DLD1 (cell line): ENCODE data around the gene ZBTB7C.

Experiments
- in situ Hi-C: cut with HindIII; loops from 2 replicates; pipeline ENCODE4 v1.10.0; 2017; ENCODE audit warnings: low sequenced_read_pairs

ZBTB7C gene

GRCh38 chr18:47993409-47993808, 415.8 kb downstream of the ZBTB7C start:
- in situ Hi-C loops: no loop called here

DNA sequence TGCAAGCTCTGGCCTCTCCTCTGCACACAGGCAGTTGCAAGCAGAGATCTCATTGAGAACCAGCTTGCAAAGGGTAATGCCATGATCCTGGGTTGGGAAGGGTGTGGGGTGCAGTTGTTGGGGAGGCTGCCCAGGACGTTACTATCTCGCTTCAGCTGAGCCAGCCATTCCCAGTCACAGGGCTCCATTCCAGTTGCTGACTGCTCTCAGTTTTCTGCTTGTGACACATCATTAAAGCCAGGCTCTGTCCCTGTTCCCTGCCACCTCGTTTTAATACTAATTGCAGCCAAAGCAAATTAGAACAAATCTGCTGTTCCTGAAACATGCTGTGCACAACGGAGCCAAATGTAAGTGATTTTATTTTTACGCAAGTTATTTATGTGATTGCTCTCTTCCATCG, 416.2 kb downstream of the ZBTB7C start:
- in situ Hi-C loops: no loop called here

GRCh38 chr18:47992266-47992665, 416.9 kb downstream of the ZBTB7C start:
- in situ Hi-C loops: no loop called here

GRCh38 chr18:47990981-47991380, 418.2 kb downstream of the ZBTB7C start:
- in situ Hi-C loops: no loop called here

DNA sequence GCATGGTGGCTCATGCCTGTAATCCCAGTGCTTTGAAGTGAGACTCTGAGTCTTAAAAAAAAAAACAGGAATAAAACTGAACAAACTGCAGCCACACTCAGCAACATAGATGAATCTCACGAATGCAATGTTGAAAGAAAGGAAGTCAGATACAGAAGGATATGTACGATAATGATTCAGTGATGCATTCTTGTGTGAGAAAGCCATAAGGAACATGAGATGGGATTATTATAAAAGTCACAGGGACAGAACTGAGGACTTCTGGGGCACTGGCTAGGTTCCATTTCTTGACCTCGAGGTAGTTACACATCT, 421.8 kb downstream of the ZBTB7C start:
- in situ Hi-C loops: no loop called here

GRCh38 chr18:47986620-47987387, 422.4 kb downstream of the ZBTB7C start:
- in situ Hi-C loops: no loop called here

- in situ Hi-C loops: no loop called here
These were observed 423.3 kb downstream of the ZBTB7C start for GRCh38 chr18:47985866-47986265.

DNA sequence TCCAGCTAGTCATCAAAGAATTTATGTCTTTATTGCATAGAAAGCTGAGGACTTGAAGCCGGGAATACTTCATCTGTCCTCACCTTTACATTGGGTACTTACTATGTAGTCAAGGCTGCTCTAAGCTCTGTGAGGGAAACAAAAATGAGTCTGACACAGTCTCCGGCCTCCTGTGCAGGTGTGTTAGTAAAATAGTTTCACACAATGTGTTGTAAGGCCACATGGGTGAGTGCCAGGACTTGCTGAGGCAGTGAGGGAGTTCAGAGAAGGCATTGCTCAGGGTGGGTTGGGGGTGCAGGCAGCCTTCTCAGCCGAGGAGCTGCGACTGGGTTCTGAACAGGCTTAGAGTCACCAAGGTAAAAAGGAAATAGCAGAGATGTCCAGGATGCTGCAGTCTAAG, 424.2 kb downstream of the ZBTB7C start:
- in situ Hi-C loops: no loop called here

DNA sequence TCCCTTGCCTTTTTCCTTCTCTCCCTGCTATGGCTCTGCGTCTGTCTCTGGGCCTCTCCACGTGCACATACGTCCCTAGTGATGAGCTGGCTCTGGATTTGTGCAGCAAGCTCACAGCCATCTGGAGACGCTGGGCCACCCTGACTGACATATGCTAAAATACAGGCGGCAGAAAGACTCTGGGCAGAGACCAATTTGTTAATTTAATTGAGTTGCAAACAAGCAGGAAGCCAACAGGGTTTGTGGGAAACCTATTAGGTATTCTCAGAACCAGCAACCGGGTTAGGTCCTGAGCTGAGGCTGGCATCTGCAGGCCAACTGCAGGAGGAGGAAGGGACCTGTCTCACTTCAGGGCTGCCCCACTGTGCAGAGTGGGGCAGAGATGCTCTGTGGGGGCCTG, 425.2 kb downstream of the ZBTB7C start:
- in situ Hi-C loops: no loop called here

- in situ Hi-C loops: no loop called here
These were observed 426.1 kb downstream of the ZBTB7C start for GRCh38 chr18:47983055-47983454.

DNA sequence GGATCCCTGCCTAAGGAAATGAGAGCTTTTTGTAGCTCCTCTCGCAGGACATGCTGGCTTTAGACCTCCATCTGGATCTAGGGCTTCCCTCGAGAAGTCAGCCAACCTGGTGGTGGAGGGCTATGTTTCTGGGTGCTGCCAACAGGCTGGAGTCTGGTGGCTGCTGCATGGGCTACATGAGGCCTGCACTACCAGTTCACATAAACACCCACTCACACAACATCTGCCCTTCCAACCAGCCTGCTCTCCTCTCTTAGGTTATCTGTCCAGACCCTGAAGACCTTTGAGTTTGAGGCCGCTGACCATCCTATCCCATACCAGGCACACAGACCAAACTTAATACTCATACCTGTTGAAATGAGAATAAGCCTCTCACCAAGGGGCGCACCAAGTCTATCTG, 427.4 kb downstream of the ZBTB7C start:
- in situ Hi-C loops: no loop called here

DNA sequence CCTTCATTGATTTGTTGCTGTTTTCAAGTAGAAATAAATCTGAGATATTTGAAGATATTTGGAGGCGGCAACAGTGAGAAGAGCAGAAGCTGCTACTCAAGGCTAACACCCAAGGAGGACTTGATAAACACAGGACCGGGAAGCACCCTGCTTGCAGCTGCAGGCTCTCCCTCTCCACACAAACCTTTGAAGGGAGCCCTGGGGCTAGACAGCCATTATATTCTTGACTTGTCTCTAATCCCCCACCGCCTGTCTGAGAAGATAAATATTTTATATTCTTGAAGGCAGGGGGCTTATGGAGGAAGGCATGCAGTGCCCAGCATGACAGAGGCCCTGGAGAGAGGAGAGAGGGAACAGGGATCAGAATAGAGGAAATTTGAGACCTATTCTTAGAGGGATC, 427.9 kb downstream of the ZBTB7C start:
- in situ Hi-C loops: no loop called here

DNA sequence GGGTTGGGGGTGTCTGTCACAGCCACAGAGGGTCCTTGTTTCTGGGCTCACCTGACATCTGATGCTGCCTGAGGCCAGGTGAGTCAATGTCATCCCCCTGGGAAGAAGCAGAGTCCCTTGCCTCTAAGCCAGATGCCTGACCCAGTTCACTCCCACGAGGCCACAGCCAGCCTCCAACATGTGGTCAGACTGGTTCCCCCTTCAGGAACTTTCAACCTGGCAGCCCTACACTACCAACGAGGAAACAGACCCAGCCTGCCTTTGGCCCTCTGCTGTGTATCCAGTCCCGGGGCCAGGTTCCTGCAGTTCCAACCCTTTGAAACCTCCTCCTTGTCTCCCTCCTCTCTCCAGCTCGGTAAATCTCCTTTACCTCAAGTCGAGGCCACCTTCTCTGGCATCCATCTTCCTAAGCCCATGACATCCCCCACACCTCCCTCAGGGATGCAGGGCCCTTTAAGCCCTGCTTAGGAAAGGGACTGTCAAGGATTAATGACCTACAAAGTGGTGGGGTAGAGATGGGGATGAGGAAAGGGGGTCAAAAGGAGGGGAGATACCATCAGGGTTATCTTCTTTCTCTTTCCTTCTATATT, 429.5 kb downstream of the ZBTB7C start:
- in situ Hi-C loops: no loop called here

DNA sequence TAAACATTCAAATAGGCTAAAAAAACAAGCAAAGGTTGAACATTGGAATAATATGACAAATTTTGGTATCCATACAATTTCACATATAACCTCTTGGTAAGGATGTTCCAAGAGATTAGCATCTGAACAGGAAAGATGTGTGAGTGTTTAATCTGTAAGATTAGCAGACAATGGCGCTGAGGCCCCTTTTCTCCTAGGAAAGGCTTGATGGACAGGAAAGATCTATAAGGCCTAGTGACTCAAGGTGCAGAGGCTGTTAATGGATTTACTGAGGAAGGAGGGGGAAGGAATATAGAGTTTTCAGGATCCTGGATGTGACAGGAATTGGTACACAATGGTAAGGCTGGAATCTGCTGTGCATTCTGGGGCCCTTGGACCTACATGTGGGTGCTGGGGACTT, 430.6 kb downstream of the ZBTB7C start:
- in situ Hi-C loops: no loop called here

- in situ Hi-C loops: no loop called here
These were observed 431.0 kb downstream of the ZBTB7C start for GRCh38 chr18:47978141-47978540.
